Hepatocyte (in vitro differentiated cells): ENCODE measurements around the gene PERP.

ENCODE experiments used
- CTCF ChIP-seq: fragments of 200-600 bp; sonication (generic); IDR thresholded peaks from 2 replicates; pipeline ENCODE4 v1.5.1; 2016; ENCODE audit warnings: antibody characterized with exemption, mild to moderate bottlenecking; ENCODE audit not compliant: poor library complexity
- EZH2 ChIP-seq: fragments of 200-600 bp; sonication (generic); IDR thresholded peaks from 2 replicates; pipeline ENCODE4 v1.6.1; 2016; ENCODE audit warnings: antibody characterized with exemption, mild to moderate bottlenecking, borderline replicate concordance

- TF ChIP-seq CTCF (no peak), EZH2 (no peak)
Measured at GRCh38 chr6:138115201-138115600, 8.0 kb upstream of the PERP start.
